HG03469 (cell line): ENCODE data around the gene STAM2.
"Not testable (repeated sequence)": the region's sequence is repeated elsewhere in the genome, so short reads cannot be mapped to it uniquely, and the experiment has no call there.

Experiments
- ATAC-seq: cut with Tn5 transposase; IDR thresholded peaks from one replicate; pipeline ENCODE4 v1.9.1; 2021; ENCODE audit warnings: mild to moderate bottlenecking, moderate library complexity, moderate number of reproducible peaks; ENCODE audit not compliant: unreplicated experiment

The STAM2 gene

DNA sequence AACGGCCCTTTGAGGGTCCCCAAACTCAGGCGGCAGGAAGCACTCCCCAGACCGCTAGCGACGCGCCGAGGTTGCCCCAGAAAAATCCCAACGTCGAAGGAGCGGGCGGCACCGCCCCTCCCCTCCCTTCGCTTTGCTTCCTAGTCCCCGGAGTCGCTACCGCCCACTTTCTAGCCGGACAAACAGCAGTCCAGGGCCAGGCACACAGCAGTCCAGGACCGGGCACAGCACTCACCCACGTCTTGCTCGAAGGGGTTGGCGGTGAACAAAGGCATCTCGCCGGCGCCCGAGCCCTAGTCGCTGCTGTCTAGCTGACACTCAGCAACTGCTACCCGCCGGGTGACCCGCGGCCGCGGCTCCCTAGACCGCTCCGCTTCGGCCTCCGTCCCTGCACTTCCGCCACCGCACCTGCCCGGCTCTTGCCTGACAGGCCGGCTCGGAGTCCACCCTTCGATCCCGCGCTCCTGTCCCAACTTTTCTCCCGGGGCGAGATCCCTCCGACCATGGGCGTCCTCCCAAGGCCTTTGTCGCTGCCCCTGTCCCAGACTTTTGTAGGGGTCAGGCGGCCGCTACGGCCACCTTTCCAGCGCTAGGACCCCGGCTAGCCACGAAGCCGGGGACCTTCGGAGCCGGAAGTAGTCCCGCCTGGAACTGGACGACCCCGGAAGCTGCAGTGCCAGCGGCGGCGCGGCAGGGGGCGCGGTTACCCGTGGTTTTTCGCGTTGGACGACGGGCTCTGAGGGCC, at the start of gene STAM2:
Gene STAM2, minus strand, starts transcription at position 396 of the 745 bp plus-strand sequence. Its CDS starts 121 bp downstream, at position 275.
- ATAC-seq: peak; percentile 68

DNA sequence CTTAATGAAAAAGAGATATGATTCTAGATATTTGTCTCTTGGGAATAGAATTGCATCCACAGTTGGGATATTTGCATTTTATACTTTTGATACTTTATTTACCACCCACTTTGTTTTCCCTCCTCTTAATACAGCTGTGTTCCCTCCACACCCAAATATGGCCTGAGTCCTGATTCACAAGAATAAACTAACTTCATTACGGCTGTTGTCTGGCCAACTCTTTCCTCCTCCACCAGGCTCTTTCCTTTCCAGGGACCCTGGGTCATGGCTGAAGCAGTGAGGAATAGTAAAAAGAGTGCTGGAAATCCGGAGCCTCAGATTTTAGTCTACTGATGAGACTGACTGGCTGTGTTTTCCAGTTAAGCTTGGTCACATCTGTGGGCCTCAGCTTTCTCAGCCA, 48.4 kb upstream of the STAM2 start:
- no peak for ATAC-seq

GRCh38 chr2:152222975-152223637, 47.5 kb upstream of the STAM2 start:
- ATAC-seq: no peak

DNA sequence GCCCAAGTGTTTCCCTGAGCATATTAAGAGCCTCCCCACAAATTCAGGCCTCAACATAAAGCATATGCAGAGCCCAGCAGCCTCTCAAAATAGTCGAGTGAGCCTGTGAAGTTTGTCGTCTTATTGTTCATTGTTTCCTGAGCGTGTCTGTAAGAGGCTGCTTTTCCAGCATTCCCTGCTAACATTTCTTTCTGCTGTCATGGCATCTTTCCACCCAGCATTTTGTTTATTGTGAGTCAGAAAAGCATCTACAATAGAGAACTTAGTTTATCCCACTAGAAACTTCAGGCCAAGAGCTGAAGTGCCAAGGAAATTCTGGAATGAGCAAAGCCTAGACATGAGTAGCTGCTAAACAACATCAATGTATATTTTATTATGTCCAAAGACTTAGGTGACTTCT, 46.3 kb upstream of the STAM2 start:
- no peak for ATAC-seq

DNA sequence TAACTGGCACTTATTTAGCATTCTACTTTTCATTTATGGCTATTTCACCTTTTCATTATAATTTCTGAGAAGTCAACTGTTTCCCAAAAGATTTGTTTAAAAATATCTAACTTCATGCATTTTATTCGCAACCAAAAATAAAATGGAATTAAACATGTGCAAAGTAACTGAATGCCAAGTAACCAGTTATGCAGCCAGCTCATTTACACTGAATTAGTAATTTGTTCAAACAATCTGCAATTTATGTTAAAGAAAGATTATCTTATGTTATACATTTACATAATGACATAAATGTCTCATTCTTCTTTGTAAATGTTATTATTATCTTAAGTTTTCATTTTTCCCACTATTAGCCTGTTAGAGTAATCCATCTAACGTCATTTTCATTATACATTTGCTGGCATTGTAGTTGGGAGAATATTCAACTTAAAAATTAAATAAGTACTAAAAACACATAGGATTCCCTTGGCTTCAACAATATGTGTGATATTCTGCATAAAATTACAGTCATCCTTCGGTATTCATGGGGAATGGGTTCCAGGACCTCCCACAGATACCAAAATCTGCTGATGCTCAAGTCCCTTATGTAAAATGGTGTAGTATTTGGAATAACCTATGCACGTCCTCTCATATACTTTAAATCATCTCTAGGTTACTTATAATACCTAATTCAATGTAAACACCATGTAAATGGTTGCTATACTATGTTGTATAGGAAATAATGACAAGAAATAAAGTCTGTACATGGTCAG, 43.7 kb upstream of the STAM2 start:
- no peak for ATAC-seq

- ATAC-seq: no peak
These were observed 25.9 kb upstream of the STAM2 start for GRCh38 chr2:152201466-152201830.

DNA sequence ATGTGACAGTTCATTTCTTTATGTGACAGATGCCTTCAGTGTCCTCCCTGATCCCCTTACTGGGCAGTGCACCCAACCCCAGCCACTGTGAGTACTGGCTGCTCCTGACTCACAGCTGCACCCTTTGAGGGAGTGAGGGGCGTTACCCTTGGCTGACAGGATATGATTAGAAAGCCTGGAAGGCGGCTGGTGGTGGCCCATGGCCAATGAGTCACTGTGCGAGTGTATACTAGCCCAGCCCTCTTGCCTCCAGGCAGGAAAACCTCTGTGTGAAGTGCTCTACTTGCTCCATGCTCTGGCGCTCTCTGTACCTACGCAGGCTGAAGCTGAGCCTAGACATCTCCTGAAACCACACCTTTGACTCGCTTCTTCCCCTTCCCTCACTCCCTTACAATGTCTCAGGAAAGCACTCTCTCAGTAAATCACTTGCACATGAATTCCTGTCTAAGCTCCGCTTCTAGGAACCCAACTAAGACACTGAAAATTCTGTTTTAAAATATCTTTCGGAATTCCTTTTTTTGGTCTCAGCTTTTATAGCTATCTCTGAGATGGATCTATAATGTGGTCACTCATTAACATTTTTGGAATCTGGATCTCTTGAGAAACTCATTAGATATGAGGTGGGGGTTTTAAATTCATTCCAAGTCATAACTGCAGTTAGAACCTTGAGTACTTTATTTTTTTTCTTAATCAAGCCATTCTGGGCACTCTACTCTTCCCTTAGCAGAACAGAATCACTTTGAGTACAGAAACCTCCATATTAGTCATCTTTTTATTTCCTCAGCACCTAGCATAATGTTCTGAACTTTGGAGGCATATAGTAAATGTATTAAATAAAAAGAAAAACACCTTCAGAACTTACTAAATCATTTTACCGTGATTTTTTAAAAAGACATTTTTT, 25.3 kb upstream of the STAM2 start:
- ATAC-seq: no peak

GRCh38 chr2:152200101-152200500, 24.5 kb upstream of the STAM2 start:
- ATAC-seq: no peak

- ATAC-seq: no peak
These were observed 22.9 kb upstream of the STAM2 start for GRCh38 chr2:152198499-152198898.

GRCh38 chr2:152197508-152198284, 22.1 kb upstream of the STAM2 start:
- not testable (repeated sequence) for ATAC-seq

- ATAC-seq: peak; percentile 79
These were observed 14.3 kb upstream of the STAM2 start for GRCh38 chr2:152189622-152190495.

GRCh38 chr2:152186808-152187207, 11.2 kb upstream of the STAM2 start:
- not testable (repeated sequence) for ATAC-seq

DNA sequence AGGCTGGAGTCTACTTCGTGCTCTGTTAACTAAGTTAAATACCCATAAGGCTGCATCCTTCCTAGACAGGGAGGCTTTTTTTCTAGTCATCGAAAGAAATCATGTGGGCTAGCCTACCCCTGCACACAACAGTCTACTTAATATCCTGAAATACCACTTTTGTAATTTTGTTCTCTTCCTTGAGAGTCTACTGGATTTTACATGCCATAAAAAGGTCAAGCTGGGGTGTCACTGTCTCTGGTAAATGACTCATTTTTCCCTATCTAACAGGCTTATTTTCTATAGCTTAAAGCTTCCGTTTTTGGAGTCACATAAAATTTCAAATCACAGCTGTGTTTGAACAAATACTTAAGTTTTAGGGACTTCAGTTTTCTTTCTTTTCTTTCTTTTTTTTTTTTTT, 10.7 kb upstream of the STAM2 start:
- no peak for ATAC-seq

DNA sequence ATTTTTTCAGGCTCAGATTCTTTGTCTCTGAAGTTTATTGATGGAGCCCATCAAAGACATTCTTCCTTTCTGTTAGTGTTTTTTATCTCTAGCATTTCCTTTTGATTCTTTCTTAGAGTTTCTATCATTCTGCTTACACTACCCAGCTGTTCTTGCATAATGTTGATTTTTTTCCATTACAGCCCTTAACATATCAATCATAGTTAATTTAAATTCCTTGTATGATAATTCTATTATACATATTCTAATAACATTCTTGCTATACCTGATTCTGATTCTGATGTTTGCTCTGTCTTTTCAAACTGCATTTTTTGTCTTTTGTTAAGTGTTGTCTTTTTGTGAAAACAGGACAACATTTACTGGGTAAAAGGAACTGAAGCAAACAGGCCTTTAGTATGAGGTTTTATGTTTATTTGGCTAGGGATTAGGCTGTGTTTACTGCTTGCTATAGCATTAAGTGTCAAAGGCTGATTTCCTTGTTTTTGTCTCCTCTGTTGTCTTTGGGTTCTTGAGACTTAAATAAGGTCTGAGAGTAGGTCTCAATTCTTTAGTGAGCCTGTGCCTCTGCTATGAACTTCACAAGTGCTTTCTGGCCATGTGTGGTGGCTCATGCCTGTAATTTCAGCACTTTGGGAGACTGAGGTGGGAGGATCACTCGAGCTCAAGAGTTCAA, 8.0 kb upstream of the STAM2 start:
- ATAC-seq: no peak

DNA sequence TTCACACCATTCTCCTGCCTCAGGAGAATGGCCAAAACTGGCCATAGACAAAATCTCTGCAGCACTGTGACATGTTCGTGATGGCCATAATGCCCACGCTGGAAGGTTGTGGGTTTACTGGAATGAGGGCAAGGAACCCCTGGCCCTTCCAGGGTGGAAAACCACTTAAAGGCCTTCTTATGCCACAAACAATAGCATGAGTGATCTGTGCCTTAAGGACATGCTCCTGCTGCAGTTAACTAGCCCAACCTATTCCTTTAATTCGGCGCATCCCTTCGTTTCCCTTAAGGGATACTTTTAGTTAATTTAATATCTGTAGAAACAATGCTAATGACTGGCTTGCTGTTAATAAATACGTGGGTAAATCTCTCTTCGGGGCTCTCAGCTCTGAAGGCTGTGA, 2.1 kb upstream of the STAM2 start:
- not testable (repeated sequence) for ATAC-seq

DNA sequence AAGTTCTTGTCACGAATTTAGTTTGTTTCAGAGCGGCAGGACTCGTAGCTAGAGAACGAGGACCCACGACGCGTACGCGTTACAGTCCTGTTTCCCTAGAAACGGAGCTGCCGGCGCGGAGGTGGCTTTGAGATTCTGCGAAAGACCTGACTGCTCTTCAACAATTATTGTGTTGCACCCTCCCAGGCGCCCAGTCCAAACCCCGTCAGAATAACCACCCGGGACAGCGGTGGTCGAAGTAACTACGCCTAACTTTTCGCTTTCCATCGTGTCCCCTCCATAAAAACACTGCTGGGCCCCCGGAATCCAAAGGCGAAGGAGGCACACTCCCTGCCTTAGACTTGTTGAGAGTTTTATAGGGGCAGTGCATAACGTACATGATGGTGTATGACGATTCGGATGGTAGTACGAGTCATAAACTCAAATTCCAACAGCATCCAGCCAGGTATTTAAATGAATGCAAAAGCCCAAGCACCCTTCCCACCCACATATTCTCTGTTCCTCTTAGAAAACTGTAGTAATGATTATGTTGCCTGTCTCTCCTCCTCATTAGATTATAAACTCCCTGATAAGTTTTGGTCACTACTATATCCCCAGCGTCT, 651 bp upstream of the STAM2 start:
- peak; percentile 19 for ATAC-seq

- peak; percentile 18 for ATAC-seq
These were observed 573 bp downstream of the STAM2 start for GRCh38 chr2:152175012-152175367.

DNA sequence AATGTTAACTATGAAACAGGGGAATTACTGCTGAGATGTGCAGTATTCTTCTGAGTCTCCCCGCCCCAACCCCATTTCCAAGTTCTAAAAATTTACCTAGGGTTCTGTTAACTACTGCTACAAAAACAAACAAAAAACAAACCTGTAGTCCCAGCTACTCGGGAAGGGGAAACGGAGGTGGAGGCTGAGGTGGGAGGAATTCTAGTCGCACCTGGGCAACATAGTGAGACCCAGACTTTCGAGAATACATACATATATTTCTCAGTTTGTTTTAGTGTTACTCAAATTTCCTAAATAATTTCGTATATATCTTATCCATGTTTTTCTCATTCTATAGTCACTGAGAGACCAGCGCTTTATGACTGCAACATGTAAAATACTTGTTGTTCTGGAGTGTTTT, 989 bp downstream of the STAM2 start:
- ATAC-seq: no peak
